ENCODE results near the gene NOTCH4. TPM values are rescaled to one million over a fixed set of nuclear protein-coding genes. Genes with fewer than 3 reads are reported as not detected.

Gene NOTCH4
- total and polyA plus RNA-seq, 7 donors = 1.2 to 23.0 (median 5.4) TPM

DNA sequence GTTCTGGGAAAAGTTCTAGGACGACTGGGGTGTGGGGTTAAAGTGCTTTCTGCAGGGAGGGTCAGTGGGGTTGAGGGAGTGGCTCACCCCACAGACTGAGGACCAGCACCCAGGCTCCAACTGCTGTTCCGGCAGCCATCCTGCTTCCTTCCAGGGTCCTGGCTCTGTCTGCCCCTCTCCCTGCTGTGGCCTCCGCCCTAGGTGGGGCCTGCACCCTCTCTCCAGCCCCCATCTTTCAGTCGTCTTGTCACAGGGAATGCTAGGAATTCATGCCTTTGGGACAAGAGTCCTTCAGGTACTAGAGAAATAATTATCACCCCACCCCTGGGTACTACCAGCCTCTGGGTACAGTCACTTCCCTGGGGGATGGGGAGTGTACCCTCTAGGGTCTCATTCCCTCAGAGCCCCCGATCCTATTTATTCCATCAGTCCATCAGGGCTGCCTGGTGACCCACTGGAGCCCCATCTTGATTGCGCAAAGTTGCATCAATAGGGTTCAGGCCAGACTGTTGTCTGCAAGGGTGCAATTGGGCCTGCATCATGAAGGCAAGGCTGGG is 39.7 kb downstream of the NOTCH4 start, which contains the start of gene AGER:
Gene AGER, minus strand, starts transcription at position 170 of the 557 bp plus-strand sequence. Its CDS starts 31 bp downstream, at position 139.
- 82 to 83% methylated on average over 6 of the region's 6 CpGs for WGBS, 2 donors
- H3K9me3 ChIP-seq = no peaks in the 10 kb centered on the region
- H3K36me3 ChIP-seq = peaks cover 13 to 66% (median 23%) of the 10 kb centered on the region in 4 donors
- peak within 1 kb of the TSS; percentile 83 to 100 (median 96) for H3K27ac ChIP-seq
- no peak for TF ChIP-seq POLR2A (IDR thresholded peaks at IDR 0.05)
- TF ChIP-seq POLR2AphosphoS5 (IDR thresholded peaks at IDR 0.05) = no peak
- TF ChIP-seq, protein P1, sequence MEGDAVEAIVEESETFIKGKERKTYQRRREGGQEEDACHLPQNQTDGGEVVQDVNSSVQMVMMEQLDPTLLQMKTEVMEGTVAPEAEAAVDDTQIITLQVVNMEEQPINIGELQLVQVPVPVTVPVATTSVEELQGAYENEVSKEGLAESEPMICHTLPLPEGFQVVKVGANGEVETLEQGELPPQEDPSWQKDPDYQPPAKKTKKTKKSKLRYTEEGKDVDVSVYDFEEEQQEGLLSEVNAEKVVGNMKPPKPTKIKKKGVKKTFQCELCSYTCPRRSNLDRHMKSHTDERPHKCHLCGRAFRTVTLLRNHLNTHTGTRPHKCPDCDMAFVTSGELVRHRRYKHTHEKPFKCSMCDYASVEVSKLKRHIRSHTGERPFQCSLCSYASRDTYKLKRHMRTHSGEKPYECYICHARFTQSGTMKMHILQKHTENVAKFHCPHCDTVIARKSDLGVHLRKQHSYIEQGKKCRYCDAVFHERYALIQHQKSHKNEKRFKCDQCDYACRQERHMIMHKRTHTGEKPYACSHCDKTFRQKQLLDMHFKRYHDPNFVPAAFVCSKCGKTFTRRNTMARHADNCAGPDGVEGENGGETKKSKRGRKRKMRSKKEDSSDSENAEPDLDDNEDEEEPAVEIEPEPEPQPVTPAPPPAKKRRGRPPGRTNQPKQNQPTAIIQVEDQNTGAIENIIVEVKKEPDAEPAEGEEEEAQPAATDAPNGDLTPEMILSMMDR (IDR thresholded peaks at IDR 0.05) = no peak
- TF ChIP-seq EP300 (IDR thresholded peaks at IDR 0.05) = no peak
- H3K4me3 ChIP-seq = no peak within 1 kb of the TSS
- H3K4me1 ChIP-seq = peaks cover 0 to 76% (median 52%) of the 10 kb centered on the region in 4 donors
- DNase-seq = no peak
- intact Hi-C loops (cut with DNase I) = no loop called here
- no peaks in the 10 kb centered on the region for H3K27me3 ChIP-seq

- H3K9me3 ChIP-seq = no peaks in the 10 kb centered on the region
- peaks cover 0 to 77% (median 51%) of the 10 kb centered on the region in 4 donors for H3K4me1 ChIP-seq
- 85 to 88% methylated on average over 15 of the region's 15 CpGs for WGBS, 2 donors
- peak overlapping the region; percentile 83 to 100 (median 96) for H3K27ac ChIP-seq
- TF ChIP-seq POLR2A (IDR thresholded peaks at IDR 0.05) (no peak), POLR2AphosphoS5 (IDR thresholded peaks at IDR 0.05) (no peak), EP300 (IDR thresholded peaks at IDR 0.05) (no peak)
- TF ChIP-seq, protein P1 (IDR thresholded peaks at IDR 0.05) = no peak
- H3K36me3 ChIP-seq = peaks cover 13 to 66% (median 23%) of the 10 kb centered on the region in 4 donors
- DNase-seq = no peak
- no peak overlapping the region for H3K4me3 ChIP-seq
- no peaks in the 10 kb centered on the region for H3K27me3 ChIP-seq
- intact Hi-C loops (cut with DNase I) = no loop called here
Observed at GRCh38 chr6:32183483-32184083, 40.3 kb downstream of the NOTCH4 start.

- TF ChIP-seq, protein P1 (IDR thresholded peaks at IDR 0.05) = no peak
- TF ChIP-seq POLR2A (IDR thresholded peaks at IDR 0.05) = no peak
- no peak for TF ChIP-seq EP300 (IDR thresholded peaks at IDR 0.05)
- H3K36me3 ChIP-seq = peaks cover 13 to 65% (median 23%) of the 10 kb centered on the region in 4 donors
- peaks cover 0 to 71% (median 46%) of the 10 kb centered on the region in 4 donors for H3K4me1 ChIP-seq
- intact Hi-C loops (cut with DNase I) = no loop called here
- H3K9me3 ChIP-seq = no peaks in the 10 kb centered on the region
- H3K4me3 ChIP-seq = no peak overlapping the region
- H3K27ac ChIP-seq = peak overlapping the region; percentile 83 to 100 (median 96)
- H3K27me3 ChIP-seq = no peaks in the 10 kb centered on the region
- WGBS, 2 donors = 80 to 85% methylated on average over 3 of the region's 3 CpGs
- DNase-seq = no peak
Observed at GRCh38 chr6:32183030-32183429, 40.8 kb downstream of the NOTCH4 start.

GRCh38 chr6:32182555-32182981 is 41.3 kb downstream of the NOTCH4 start:
- Histone ChIP-seq H3K27ac (peak overlapping the region; percentile 19 to 99 (median 88)), H3K4me3 (no peak overlapping the region), H3K27me3 (no peaks in the 10 kb centered on the region), H3K9me3 (no peaks in the 10 kb centered on the region), H3K4me1 (peaks cover 0 to 67% (median 41%) of the 10 kb centered on the region in 4 donors), H3K36me3 (peaks cover 13 to 60% (median 21%) of the 10 kb centered on the region in 4 donors)
- no peak for DNase-seq
- 90 to 92% methylated on average over 10 of the region's 10 CpGs for WGBS, 2 donors
- intact Hi-C loops (cut with DNase I) = no loop called here
- TF ChIP-seq POLR2A (IDR thresholded peaks at IDR 0.05) (no peak), POLR2AphosphoS5 (IDR thresholded peaks at IDR 0.05) (no peak), EP300 (IDR thresholded peaks at IDR 0.05) (no peak)
- TF ChIP-seq, protein P1 (IDR thresholded peaks at IDR 0.05) = no peak
